ENCODE results near the gene CARD9.

- TF ChIP-seq CTCF (IDR thresholded peaks at IDR 0.05) (no peak), USF2 (IDR thresholded peaks at IDR 0.05; ENCODE audit: borderline replicate concordance, low read depth, low read length) (no peak), EP300 (IDR thresholded peaks at IDR 0.05; ENCODE audit: borderline replicate concordance in 1 of 2, low read depth in 1 of 2, low read length in 1 of 2) (no peak), RFX5 (IDR thresholded peaks at IDR 0.05; ENCODE audit: low read length) (no peak), FOXM1 (IDR thresholded peaks at IDR 0.05; ENCODE audit: low read depth) (no peak), RAD21 (IDR thresholded peaks at IDR 0.05; ENCODE audit: low read length) (no peak), NRF1 (IDR thresholded peaks at IDR 0.05; ENCODE audit: low read depth, low read length) (no peak), SIN3A (IDR thresholded peaks at IDR 0.05; ENCODE audit: borderline replicate concordance, low read depth, low read length) (no peak), REST (IDR thresholded peaks at IDR 0.05; ENCODE audit: low read depth, low read length) (no peak), TAF1 (IDR thresholded peaks at IDR 0.05; ENCODE audit: borderline replicate concordance, low read depth, low read length) (no peak), PBX3 (IDR thresholded peaks at IDR 0.05) (no peak), POLR2AphosphoS5 (IDR thresholded peaks at IDR 0.05; ENCODE audit: low read depth, low read length) (no peak), USF1 (IDR thresholded peaks at IDR 0.05; ENCODE audit: borderline replicate concordance, low read depth) (no peak), JUND (IDR thresholded peaks at IDR 0.05) (no peak)
Observed at GRCh38 chr9:136389396-136389795, 15.9 kb upstream of the CARD9 start.

All from SK-N-SH (cell line).